Mesendoderm (in vitro differentiated cells): Measurements from ENCODE around the gene GJA8.
"Not testable (repeated sequence)": the region's sequence is repeated elsewhere in the genome, so short reads cannot be mapped to it uniquely, and the experiment has no call there.

Experiments
- DNase-seq: peaks from one replicate; pipeline ENCODE4 v3.0.0; 2013
- H2AK5ac ChIP-seq: 2 replicates; pipeline ENCODE4 v1.6.1; 2013; ENCODE audit warnings: low read length, inconsistent platforms
- H2BK120ac ChIP-seq: 2 replicates; pipeline ENCODE4 v1.6.1; 2013; ENCODE audit warnings: low read depth, mild to moderate bottlenecking, low read length, moderate library complexity, mixed read lengths
- H2BK15ac ChIP-seq: replicated peaks from 2 replicates; pipeline ENCODE4 v1.6.1; 2013; ENCODE audit warnings: low read depth, mild to moderate bottlenecking, moderate library complexity
- H2BK5ac ChIP-seq: 2 replicates; pipeline ENCODE4 v1.6.1; 2013; ENCODE audit warnings: low read length, inconsistent platforms
- H3K18ac ChIP-seq: 2 replicates; pipeline ENCODE4 v1.6.1; 2013; ENCODE audit warnings: mild to moderate bottlenecking, low read length, mixed read lengths
- H3K23ac ChIP-seq: one replicate; pipeline ENCODE4 v1.6.1; 2013; ENCODE audit warnings: low read length
- H3K27ac ChIP-seq: 2 replicates; pipeline ENCODE4 v1.5.1; 2013; ENCODE audit warnings: low read depth, mild to moderate bottlenecking, inconsistent platforms, low read length, moderate library complexity
- H3K27me3 ChIP-seq: 2 replicates; pipeline ENCODE4 v1.6.1; 2013; ENCODE audit warnings: low read length, control low read depth, mild to moderate bottlenecking, inconsistent platforms; ENCODE audit not compliant: insufficient read depth, poor library complexity
- H3K36me3 ChIP-seq: 2 replicates; pipeline ENCODE4 v1.6.1; 2013; ENCODE audit warnings: low read length, inconsistent platforms; ENCODE audit not compliant: control insufficient read depth, insufficient read depth
- H3K4ac ChIP-seq: one replicate; pipeline ENCODE4 v1.6.1; 2013; ENCODE audit warnings: low read depth, mild to moderate bottlenecking, low read length, moderate library complexity
- H3K4me1 ChIP-seq: 2 replicates; pipeline ENCODE4 v1.6.1; 2013; ENCODE audit warnings: low read depth, low read length, inconsistent platforms; ENCODE audit not compliant: control insufficient read depth
- H3K4me2 ChIP-seq: 2 replicates; pipeline ENCODE4 v1.6.1; 2013; ENCODE audit warnings: low read length
- H3K4me3 ChIP-seq: 2 replicates; pipeline ENCODE4 v1.5.1; 2013; ENCODE audit warnings: mild to moderate bottlenecking, low read length
- H3K56ac ChIP-seq: one replicate; pipeline ENCODE4 v1.6.1; 2013; ENCODE audit warnings: low read length
- H3K79me1 ChIP-seq: 2 replicates; pipeline ENCODE4 v1.6.1; 2013; ENCODE audit warnings: low read length, inconsistent platforms
- H3K79me2 ChIP-seq: 2 replicates; pipeline ENCODE4 v1.6.1; 2013; ENCODE audit warnings: mild to moderate bottlenecking, low read length; ENCODE audit not compliant: control insufficient read depth, insufficient read depth
- H3K9ac ChIP-seq: 2 replicates; pipeline ENCODE4 v1.6.1; 2013; ENCODE audit warnings: low read length, inconsistent platforms
- H4K5ac ChIP-seq: one replicate; pipeline ENCODE4 v1.6.1; 2013; ENCODE audit warnings: low read length
- H4K8ac ChIP-seq: one replicate; pipeline ENCODE4 v1.6.1; 2013; ENCODE audit warnings: low read depth, mild to moderate bottlenecking, control low read depth, low read length, moderate library complexity
- WGBS: extraction: QIAGEN DNeasy Blood & Tissue Kit; methylation state at CpG from one replicate; pipeline ENCODE4 v1.1.7; 2013; ENCODE audit warnings: low lambda C conversion rate, missing lambda C conversion rate; ENCODE audit not compliant: insufficient coverage; ENCODE audit errors: extremely low coverage; 5-methylcytosine and 5-hydroxymethylcytosine counted together

Gene GJA8

DNA sequence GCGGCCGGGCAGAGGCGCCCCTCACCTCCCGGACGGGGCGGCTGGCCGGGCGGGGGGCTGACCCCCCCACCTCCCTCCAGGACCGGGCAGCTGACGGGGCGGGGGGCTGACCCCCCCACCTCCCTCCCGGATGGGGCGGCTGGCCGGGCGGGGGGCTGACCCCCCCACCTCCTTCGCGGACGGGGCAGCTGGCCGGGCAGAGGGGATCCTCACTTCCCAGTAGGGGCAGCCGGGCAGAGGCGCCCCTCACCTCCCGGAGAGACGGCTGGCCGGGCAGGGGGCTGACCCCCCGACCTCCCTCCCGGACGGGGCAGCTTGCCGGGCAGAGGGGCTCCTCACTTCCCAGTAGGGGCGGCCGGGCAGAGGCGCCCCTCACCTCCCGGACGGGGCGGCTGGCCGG lies 46.9 kb downstream of the GJA8 start:
- not testable (repeated sequence) for H3K4me3 ChIP-seq, H2AK5ac ChIP-seq, H3K4me2 ChIP-seq, H3K27ac ChIP-seq, H3K4me1 ChIP-seq, H3K23ac ChIP-seq, H3K27me3 ChIP-seq, H3K9ac ChIP-seq, H4K8ac ChIP-seq, H3K18ac ChIP-seq, H3K56ac ChIP-seq, H2BK5ac ChIP-seq, H2BK15ac ChIP-seq, H4K5ac ChIP-seq, H2BK120ac ChIP-seq, DNase-seq, H3K36me3 ChIP-seq, H3K4ac ChIP-seq, H3K79me1 ChIP-seq, H3K79me2 ChIP-seq
- WGBS, result no CpG with 5 or more reads among the region's 35 CpGs
